Measurements from ENCODE around the gene MAPK14.

- TF ChIP-seq YY1 (IDR thresholded peaks at IDR 0.05; ENCODE audit: low read depth) (no peak), TAF1 (IDR thresholded peaks at IDR 0.05; ENCODE audit: low read depth) (no peak), TEAD4 (IDR thresholded peaks at IDR 0.05) (no peak), MAX (IDR thresholded peaks at IDR 0.05) (no peak), REST (IDR thresholded peaks at IDR 0.05; ENCODE audit: low read depth) (no peak), EP300 (IDR thresholded peaks at IDR 0.05; ENCODE audit: borderline replicate concordance) (no peak), CREB1 (IDR thresholded peaks at IDR 0.05; ENCODE audit: low read depth) (no peak)
These were observed 85.4 kb downstream of the MAPK14 start for GRCh38 chr6:36113049-36113448.

Measured in Ishikawa (cell line).